GM21367 (cell line): ENCODE results near the gene ZNF487.
"Not testable (repeated sequence)": the region's sequence is repeated elsewhere in the genome, so short reads cannot be mapped to it uniquely, and the experiment has no call there.

ENCODE experiments used
- ATAC-seq: cut with Tn5 transposase; IDR thresholded peaks from one replicate; pipeline ENCODE4 v1.9.1; 2021; ENCODE audit not compliant: unreplicated experiment

ZNF487 gene

DNA sequence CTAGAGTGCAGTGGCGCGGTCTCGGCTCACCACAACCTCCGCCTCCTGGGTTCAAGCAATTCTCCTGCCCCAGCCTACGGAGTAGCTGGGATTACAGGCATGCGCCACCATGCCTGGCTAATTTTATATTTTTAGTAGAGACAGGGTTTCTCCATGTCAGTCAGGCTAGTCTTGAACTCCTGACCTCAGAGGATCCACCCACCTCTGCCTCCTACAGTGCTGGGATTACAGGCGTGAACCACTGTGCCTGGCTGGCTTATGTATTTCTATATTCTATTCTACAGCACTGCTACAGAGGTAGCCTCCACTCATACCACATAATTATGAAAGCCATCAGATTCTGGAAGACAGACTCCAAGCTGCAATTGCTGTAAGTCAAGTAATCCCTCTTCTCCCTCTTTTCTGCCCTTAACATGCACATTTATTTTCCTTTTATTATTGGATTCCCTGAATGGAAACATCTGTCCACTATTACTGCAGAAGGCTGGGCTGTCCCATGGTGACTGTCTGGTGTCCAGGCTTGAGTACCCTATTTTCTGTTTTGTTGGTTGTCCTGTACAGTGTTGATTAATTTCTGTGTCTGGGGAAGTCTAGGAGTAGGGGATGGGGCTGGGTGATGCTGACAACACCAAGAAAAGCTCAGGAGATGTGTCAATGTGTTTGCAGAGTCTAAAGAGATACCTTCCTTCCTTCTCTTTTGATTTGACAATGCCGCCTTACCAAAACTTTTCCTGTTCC is 5.8 kb upstream of the ZNF487 start:
- ATAC-seq: no peak

DNA sequence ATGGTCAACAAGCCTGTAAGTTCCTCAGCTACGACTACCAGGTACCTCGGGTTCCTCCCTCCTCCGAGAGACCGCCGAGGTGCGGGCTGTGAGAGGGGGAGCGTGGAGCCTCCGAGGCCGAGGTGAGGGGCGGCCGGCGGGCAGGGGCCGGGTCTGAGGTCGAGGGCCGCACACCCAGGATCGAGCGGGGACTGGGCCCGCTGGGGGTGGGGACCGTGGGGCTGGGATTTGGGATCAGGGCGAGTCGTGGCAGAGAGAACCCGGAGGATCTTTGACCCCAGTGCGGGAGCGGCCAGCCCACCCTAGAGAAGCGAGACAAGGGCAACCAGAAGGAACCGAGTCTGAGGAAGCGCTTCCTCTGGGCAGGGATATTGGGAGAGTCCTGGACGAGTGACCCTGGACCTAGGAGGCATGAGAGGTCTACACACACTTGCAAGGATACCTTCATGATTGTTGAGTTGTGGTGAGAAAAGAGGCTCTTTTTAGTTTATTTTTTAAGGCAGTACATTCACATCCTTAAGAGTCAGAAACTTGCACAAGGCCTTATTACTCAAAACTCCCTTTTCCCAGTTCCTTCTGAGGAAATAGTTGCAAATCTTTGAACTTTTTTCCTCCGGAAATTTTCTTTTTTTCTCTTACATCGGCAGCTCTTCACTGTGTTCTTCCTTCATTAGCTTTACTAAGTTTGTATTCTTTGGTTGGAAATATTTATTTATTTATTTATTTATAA is 395 bp downstream of the ZNF487 start:
- no peak for ATAC-seq

DNA sequence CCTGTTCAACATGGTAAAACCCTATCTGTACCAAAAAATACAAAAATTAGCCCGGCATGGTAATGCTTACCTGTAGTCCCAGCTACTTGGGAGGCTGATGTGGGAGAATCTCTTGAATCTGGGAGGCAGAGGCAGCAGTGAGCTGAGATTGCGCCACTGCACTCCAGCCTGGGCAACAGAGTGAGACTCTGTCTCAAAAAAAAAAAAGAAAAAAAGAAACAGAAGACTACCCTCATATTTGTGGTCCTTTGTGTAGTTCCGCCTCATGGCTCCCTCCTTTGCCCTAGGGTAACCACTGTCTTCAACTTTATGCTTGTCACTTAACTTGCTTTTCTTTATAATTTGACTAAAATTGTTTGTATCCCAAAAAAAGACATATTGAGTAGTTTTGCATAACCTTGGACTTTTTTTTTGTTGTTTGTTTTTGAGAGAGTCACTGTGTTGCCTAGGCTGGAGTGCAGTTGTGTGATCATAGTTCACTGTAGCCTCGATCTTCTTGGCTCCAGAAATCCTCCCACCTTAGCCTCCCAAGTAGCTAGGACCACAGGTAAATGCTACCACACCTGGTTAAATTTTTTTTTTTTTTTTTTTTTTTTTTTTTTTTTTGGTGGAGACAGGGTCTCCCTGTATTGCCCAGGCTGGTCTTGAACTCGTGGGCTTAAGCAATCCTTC is 3.7 kb downstream of the ZNF487 start:
- ATAC-seq: no peak

DNA sequence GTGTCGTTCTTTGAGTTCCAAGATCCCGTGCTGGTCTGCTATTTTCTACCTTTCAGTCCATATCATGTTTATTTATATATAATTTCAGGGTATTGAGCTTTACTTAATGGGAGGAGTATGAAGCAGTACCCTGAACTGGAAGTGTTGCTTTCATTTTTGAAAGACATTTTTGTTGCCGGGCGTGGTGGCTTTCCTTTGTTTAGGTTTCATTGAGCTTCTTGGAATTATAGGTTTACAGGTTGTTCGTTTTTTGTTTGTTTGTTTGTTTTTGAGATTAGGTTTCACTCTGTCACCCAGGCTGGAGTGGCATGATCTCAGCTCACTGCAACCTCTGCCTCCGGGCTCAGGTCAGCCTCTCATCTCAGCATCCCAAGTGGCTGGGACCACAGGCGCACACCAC is 7.4 kb downstream of the ZNF487 start:
- no peak for ATAC-seq

DNA sequence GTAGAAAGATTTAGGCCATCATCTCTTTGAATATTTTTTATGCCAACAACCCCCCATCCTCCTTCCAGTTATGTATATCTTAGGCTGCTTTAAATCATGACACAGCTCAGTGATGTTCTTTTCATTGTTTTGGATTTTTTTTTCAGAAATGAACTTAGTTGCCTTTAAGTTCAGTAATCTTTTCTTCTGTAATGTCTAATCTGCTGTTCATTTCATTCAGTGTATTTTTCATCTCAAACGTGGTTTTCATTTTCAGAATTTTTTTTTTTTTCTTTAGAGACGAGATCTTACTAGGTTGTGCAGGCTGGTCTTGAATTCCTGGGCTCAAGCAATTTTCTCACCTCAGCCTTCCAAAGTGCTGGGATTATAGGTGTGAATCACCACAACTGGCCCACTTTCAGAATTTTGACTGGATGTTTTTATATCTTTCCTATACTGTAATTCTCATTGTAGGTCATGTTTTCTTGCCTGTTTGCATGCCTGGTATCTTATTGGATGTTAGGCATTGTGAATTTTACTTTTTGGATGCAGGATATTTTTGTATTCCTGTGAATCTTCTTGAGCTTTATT is 8.1 kb downstream of the ZNF487 start:
- ATAC-seq: no peak

DNA sequence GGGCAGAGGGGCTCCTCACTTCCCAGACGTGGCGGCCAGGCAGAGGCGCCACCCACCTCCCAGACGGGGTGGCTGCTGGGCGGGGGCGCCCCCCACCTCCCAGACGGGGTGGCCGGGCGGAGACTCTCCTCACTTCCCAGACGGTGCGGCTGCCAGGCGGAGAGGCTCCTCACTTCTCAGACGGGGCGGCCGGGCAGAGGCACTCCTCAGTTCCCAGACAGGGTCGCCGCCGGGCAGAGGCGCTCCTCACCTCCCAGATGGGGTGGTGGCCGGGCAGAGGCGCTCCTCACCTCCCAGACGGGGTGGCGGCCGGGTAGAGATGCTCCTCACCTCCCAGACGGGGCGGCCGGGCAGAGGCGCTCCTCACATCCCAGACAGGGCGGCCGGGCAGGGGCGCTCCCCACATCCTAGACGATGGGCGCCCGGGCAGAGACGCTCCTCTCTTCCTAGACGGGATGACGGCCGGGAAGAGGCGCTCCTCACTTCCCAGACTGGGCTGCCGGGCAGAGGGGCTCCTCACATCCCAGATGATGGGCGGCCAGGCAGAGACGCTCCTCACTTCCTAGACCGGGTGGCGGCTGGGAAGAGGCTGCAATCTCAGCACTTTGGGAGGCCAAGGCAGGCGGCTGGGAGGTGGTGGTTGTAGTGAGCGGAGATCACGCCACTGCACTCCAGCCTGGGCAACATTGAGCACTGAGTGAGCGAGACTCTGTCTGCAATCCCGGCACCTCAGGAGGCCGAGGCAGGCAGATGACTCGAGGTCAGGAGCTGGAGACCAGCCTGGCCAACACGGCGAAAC is 9.5 kb downstream of the ZNF487 start:
- ATAC-seq: not testable (repeated sequence)

DNA sequence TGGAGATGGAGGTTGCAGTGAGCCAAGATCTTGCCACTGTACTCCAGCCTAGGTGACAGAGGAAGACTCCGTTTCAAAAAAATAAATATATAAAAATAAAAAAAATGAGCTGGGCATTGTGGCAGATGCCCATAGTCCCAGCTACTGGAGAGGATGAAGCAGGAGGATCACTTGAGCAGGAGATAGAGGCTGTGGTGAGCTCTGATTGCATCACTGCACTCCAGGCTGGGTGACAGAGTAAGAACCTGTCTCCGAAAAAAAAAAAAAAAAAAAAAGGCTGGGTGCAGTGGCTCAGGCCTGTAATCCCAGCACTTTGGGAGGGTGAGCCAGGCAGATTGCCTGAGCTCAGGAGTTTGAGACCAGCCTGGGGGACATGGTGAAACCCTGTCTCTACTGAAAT is 11.8 kb downstream of the ZNF487 start:
- ATAC-seq: no peak

DNA sequence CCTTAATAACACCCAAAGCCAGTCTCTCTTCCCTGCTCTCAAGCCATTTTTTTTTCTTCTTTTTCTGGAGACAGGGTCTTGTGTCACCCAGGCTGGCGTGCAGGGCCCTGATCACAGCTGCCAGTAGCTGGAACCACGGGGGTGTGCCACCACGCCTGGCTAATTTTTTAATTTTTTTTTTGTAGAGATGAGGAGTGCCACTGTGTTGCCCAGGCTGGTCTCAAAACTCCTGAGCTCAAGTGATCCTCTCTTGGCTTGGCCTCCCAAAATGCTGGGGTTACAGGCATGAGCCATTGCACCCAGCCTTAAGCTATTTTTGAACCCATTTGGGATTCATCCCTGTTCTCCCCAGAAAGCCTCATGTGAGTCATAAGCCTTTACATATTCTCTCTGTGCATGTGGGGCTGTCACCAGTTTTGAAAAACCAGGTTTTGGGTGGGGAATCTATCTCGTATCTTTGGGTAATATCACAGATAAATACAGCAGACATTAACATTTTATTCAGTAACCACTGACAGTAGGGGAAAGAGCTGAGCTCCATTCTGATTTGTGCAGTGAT is 15.5 kb downstream of the ZNF487 start:
- no peak for ATAC-seq

DNA sequence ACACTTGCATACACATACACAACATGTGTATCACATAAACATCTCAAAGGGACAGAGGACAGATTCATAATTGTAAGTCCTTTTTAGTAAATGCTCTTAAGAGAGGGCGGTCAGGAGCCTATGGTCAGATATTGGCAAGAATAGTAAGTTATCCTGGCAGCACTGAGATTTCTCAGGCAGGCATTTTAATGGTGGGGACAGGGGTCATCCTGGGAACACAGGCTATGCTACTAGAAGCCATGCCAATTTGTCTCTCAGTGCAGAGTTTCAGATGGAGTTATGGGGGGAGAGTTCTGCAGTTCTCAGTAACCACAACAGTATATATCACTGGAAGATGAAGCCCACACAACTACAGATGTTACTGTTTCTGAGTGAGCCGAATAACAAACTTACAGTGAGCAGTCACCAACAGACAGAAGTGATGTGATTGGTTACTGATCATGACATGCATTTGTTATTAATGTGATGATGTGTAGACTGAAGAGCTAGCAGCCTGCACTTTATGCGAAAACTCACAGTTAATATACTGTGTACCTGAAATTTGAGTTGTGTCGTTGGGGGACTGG is 16.4 kb downstream of the ZNF487 start:
- ATAC-seq: no peak

DNA sequence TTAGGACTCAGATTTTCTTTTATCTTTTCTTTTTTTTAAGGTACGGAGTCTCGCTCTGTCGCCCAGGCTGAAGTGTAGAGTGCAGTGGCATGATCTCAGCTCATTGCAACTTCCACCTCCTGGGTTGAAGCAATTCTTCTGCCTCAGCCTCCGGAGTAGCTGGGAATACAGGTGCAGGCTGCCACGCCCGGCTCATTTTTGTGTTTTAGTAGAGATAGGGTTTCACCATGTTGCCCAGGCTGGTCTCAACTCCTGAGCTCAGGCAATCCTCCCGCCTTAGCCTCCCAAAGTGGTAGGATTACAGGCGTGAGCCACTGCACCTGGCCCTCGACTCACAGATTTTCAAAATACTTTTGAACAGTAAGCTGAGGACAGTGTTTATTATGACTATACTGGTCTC is 17.1 kb downstream of the ZNF487 start:
- not testable (repeated sequence) for ATAC-seq

DNA sequence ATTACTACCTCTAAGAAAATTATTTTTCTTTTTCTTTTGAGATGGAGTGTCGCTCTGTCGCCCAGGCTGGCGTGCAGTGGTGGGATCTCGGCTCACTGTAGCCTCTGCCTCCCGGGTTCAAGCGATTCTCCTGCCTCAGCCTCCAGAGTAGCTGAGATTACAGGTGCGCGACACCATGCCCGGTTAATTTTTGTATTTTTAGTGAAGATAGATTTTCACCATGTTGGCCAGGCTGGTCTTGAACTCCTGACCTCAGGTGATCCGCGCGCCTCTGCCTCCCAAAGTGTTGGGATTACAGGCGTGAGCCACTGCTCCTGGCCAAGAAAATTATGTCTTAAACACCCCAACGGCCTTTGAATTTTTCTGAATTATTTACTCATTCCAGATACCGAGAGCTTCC is 19.6 kb downstream of the ZNF487 start:
- not testable (repeated sequence) for ATAC-seq

DNA sequence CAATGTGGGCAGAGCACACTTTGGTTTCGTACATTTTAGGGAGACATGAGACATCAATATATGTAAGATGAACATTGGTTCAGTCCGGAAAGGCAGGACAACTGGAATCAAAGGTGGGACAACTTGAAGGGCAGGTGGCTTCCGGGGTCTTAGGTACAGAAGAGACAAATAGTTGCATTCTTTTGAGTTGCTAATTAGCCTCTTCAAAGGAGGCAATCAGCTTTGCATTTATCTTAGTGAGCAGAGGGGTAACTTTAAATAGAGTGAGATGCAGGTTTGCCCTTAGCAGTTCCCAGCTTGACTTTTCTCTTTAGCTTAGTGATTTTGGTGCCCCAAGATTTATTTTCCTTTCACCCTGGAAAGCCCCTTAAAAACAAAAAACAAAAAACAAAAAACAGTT is 21.3 kb downstream of the ZNF487 start:
- no peak for ATAC-seq

DNA sequence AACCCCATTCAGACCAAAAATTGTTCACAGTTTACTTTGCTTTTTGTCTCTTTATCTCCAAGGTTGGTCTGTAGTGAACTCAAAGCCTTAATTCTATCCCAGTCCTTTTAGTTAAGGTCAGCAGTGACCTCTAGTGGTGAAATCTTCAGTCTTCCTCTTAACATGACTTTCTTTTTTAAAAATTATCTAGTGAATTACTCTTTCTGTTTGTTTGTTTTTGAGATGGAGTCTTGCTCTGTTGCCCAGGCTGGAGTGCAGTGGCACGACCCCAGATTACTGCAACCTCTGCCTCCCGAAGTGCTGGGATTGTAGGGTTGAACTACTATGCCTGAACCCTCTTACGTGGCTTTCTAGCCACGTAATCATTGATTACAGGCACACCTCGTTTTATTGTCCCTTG is 25.0 kb downstream of the ZNF487 start:
- ATAC-seq: no peak

DNA sequence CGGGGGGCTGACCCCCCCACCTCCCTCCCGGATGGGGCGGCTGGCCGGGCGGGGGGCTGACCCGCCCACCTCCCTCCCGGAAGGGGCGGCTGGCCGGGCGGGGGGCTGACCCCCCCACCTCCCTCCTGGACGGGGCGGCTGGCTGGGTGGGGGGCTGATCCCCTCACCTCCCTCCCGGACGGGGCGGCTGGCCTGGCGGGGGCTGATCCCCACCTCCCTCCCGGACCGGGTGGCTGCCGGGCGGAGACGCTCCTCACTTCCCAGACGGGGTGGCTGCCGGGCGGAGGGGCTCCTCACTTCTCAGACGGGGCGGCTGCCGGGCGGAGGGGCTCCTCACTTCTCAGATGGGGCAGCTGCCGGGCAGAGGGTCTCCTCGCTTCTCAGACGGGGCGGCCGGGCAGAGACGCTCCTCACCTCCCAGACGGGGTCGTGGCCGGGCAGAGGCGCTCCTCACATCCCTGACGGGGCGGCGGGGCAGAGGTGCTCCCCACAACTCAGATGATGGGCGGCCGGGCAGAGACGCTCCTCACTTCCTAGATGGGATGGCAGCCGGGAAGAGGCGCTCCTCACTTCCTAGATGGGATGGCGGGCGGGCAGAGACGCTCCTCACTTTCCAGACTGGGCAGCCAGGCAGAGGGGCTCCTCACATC is 28.3 kb downstream of the ZNF487 start:
- not testable (repeated sequence) for ATAC-seq

DNA sequence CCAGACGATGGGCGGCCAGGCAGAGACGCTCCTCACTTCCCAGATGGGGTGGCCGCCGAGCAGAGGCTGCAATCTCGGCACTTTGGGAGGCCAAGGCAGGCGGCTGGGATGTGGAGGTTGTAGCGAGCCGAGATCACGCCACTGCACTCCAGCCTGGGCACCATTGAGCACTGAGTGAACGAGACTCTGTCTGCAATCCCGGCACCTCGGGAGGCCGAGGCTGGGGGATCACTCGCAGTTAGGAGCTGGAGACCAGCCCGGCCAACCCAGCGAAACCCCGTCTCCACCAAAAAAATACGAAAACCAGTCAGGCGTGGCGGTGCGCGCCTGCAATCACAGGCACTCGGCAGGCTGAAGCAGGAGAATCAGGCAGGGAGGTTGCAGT is 28.8 kb downstream of the ZNF487 start:
- ATAC-seq: not testable (repeated sequence)

DNA sequence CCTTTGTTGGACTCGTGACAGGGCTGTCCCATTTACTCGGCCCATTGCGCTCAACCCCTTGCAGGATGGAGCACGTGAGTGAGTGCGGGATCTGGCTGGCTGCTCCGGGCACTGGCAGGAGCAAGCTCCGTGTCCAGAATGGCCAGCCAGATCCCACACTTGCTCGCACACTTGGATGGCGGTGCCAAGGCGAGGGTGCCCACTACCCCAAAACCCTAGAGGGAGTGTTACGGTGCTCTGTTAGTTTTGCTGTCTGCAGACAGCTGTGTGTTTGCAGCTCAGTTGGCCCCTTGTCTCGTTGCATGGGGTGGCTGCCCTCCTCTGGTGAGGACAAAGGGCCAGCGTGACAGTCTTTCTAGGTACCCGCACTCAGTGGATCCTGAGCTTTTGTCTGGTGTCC is 34.2 kb downstream of the ZNF487 start:
- no peak for ATAC-seq

DNA sequence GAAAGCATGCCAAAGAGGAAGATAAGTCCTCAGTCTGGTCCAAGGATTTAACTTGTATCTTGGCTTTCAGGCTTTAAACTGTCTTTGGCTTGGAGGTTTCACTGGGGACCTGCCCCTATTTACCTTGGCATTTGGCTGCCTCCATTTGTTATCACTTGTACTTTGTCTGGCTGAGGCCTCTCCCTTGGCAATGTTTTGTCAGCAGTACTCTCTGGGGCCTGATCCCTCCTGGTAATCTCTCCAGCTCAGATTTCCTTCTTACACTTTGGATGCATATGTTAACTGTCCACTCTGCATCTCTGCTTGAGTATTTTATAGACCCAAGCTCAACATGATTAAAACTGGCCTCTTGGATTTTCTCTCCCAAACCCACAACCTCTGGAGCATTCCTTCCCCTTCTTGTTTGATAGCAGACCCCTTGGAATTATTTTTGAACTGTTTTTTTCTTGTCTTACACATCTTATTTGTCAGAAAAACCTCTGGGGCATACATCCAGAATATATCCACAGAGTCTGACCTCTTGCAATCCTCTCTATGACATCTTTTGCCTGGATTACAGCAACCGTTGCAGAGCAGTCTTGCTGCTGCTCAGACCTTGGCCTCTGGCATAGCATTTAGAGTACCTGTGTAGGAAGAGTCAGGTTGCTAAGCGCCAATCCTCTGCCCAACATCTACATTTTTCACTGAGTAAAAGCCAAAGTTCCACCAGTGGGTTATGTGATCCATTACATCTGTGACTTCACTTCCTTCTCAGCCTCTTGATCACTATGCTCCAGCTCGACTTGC is 35.2 kb downstream of the ZNF487 start:
- ATAC-seq: no peak

DNA sequence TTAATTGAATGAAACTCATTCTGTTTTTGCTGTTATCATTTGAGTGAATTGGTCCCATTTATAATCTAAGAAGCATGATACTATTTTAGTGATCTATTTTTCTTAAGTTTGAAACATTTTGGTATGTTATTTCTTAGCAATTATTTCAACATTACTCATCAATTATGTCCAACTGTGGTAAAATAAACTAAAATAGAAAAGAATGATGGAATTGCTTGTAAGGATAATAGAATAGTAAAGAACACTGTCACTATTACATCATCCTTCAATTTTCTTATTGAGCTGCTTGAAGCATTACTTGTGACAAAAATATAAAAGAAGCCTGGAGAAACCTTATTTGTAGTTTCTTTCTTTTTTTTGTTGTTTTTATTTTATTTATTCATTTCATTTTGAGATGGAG is 42.4 kb downstream of the ZNF487 start:
- ATAC-seq: no peak
